Astrocyte (in vitro differentiated cells and primary cell): ENCODE results near the gene SPTBN1.

Experiments used
- CTCF ChIP-seq: IDR thresholded peaks from 2 replicates; pipeline ENCODE4 v1.5.1; 2011; ENCODE audit warnings: low read depth, mild to moderate bottlenecking, inconsistent platforms, low read length, moderate library complexity; ENCODE audit not compliant: insufficient read depth
- EZH2 ChIP-seq: IDR thresholded peaks from 2 replicates; pipeline ENCODE4 v1.6.1; 2012; ENCODE audit warnings: mild to moderate bottlenecking, low read length, inconsistent platforms; ENCODE audit not compliant: insufficient read depth

DNA sequence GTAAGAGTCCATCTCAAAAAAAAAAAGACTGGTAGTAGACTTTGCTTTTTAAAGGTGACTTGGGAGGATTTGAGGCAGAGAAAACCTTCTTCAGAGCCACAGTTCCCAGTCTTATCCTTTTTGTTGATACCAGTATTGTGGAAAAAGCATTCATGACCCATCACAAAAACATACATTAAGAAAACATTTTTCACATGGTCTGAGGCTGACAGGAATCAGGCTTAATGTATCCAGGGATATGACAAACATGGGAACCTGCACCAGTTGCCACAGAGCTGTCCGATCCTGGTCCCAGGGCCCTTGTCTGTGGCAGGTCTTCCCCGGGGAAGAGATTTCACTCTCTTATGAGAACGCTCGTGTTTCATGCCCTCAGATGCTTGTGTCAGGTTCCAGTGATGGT, 21.8 kb downstream of the SPTBN1 start:
- TF ChIP-seq CTCF (no peak), EZH2 (no peak)
